AG09319 (cell line): ENCODE results near the gene CCDC91.

Experiments used
- DNase-seq: peaks from one replicate; pipeline ENCODE4 v3.0.0-alpha.2; 2010; ENCODE audit warnings: low read depth; ENCODE audit errors: extremely low read depth
- TF ChIP-seq, protein P1 (sequence below): IDR thresholded peaks from 2 replicates; pipeline ENCODE4 v1.5.1; 2011; ENCODE audit warnings: low read depth, mild to moderate bottlenecking, inconsistent platforms, low read length, moderate library complexity

CCDC91 gene

DNA sequence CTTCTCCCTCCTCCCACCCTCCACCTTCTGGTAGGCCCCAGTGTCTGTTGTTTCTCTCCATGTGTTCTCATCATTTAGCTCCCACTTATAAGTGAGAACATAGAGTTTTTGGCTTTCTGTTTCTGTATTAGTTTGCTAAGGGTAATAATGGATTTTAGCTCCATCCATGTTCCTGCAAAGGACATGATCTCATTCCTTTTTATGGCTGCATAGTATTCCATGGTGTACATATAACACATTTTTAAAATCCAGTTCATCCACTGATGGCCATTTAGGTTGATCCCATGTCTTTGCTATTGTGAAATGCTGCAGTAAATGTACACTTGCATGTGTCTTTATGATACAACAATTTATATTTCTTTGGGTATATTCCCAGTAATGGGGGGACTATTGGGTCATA lies 96.1 kb downstream of the CCDC91 start:
- TF ChIP-seq, protein P1, sequence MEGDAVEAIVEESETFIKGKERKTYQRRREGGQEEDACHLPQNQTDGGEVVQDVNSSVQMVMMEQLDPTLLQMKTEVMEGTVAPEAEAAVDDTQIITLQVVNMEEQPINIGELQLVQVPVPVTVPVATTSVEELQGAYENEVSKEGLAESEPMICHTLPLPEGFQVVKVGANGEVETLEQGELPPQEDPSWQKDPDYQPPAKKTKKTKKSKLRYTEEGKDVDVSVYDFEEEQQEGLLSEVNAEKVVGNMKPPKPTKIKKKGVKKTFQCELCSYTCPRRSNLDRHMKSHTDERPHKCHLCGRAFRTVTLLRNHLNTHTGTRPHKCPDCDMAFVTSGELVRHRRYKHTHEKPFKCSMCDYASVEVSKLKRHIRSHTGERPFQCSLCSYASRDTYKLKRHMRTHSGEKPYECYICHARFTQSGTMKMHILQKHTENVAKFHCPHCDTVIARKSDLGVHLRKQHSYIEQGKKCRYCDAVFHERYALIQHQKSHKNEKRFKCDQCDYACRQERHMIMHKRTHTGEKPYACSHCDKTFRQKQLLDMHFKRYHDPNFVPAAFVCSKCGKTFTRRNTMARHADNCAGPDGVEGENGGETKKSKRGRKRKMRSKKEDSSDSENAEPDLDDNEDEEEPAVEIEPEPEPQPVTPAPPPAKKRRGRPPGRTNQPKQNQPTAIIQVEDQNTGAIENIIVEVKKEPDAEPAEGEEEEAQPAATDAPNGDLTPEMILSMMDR, result no peak
- DNase-seq, result no peak

DNA sequence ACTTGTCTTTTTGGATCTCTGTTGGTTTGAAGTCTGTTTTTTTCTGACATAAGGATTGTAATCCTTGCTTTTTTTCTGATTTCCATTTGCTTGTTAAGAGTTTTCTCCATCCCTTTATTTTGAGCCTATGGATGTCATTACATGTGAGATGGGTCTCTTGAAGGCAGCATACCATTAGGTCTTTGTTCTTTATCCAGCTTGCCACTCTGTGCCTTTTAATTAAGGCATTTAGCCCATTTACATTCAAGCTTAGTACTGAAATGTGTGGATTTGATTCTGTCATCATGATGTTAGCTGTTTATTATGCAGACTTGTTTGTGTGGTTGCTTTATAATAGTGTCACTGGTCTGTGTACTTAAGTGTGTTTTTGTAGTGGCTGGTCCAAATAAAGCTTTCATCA lies 100.0 kb downstream of the CCDC91 start:
- TF ChIP-seq, protein P1, result no peak
- no peak for DNase-seq

DNA sequence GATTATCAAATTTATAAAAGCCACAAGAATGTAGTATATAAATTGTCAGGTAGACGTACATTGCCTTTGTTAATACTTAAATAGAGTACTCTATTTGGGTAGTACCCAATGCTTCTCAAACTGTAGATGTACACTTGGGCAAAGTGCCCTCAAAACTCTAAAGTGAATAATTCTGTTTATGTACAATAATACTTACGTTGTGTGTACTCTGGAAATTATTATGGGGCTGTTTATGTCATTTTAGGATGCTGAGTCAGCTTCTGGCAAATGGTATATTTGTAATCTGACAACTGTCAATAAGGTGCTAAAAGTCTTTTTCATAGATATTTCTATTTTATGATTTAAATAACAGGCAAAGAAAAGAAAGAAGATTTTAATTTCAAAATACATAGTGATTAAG lies 102.4 kb downstream of the CCDC91 start:
- DNase-seq, result no peak
- TF ChIP-seq, protein P1, result no peak

DNA sequence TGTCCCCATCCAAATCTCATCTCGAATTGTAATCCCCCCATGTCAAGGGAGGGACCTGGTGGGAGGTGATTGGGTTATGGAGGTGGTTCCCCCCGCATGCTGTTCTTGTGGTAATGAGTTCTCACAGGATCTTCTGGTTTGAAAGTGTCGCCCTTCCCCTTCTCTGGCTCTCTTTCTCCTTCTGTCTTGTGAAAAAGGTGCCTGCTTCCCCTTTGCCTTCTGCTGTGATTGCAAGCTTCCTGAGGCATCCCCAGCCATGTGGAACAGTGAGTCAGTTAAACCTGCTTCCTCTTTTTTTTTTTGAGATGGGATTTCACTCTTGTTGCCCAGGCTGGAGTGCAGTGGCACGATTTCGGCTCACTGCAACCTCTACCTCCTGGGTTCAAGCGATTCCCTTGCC lies 104.0 kb downstream of the CCDC91 start:
- TF ChIP-seq, protein P1, result no peak
- no peak for DNase-seq

DNA sequence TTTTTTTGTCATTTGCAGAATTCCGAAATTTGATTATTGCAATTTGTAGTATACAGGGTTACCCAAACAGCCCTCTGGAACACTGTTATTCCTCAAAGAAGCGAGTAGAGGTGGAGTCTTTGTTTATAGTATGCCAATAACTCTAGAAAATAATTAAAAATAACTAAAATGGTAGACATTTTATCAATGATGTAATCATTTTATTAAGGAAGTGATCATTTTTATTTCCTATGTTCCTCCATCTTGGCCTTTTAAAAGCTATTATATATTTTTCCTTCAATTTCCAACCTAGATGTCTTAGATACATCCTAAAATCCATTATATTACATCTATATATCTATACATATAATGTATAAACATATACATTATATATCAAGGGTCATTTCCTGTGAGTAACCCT lies 106.0 kb downstream of the CCDC91 start:
- TF ChIP-seq, protein P1, result no peak
- DNase-seq, result no peak

DNA sequence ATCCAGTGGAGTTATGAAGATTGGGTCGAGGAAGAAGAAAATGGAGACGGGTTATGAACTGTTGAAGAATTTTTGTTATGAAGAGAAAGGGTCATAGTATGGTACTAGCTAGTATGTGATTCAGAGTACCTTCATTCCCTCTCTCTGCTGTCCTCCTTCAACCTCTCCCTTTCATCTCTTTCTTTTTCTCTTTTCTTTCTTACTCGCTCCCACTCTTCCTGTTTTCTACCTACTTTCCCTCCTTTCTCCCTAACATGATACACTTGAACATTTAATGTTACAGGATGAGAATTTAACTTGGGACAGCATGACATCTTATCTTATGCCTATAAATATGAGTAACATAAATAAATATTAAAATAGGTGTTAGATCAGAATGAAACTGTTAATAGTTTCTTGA lies 112.9 kb downstream of the CCDC91 start:
- no peak for DNase-seq
- TF ChIP-seq, protein P1, result no peak

DNA sequence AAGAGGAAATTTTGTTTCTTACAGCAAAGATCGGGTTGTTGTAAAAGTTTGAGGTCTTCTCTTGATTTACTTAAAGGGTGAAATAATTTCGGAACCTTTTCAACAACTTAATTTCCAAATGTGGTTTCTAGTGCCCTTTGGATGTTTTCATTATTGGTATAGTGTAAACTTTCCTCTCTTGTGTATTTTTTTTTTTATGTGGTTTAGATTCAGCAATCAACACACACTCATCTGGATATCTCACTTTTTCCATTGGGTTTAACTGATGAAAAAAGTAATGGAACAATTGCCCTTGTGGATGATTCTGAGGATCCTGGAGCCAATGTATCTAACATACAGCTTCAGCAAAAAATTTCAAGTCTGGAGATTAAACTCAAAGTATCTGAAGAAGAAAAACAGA lies 116.3 kb downstream of the CCDC91 start:
- no peak for DNase-seq
- TF ChIP-seq, protein P1, result no peak

DNA sequence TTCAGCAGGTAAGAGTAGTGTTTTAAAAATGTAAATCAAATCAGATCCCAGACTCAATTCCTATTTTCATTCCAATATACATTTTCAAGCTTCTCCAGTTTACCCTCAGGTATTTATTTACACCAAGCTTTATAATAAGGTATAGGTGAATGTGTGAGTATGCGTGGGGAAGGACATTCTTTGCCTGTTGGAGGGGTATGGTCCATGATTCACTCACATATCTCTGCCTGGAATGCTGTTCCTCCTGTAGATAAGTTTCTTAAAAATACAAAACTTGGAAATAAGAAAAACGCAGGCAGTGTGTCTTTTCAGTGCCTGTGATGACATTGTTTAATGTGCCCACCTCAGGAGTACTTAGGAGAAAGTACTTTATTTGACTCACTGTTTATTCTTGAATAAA lies 118.6 kb downstream of the CCDC91 start:
- TF ChIP-seq, protein P1, result no peak
- DNase-seq, result no peak
